CD1c-positive myeloid dendritic cell (primary cell): Measurements from ENCODE around the gene ABCF3.

Source experiments
- DNase-seq: peaks from one replicate; pipeline ENCODE4 v3.0.0-alpha.2; 2016; ENCODE audit errors: extremely low spot score

ABCF3 gene

DNA sequence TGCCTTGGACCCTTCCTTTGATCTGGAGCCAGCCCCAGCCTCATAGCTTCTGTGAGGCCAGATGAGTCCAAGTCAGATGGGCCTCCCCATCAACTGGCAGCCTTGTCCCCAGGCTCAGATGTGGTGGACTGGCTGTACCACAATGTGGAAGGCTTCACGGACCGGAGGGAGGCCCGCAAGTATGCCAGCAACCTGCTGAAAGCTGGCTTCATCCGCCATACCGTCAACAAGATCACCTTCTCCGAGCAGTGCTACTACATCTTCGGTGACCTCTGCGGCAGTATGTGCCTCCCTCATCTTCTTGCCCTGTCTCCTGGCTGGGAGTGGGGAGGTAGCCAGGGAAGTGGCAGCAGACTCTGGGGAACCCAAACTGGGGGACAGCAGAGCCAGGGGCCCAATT lies 18.2 kb upstream of the ABCF3 start:
- no peak for DNase-seq

DNA sequence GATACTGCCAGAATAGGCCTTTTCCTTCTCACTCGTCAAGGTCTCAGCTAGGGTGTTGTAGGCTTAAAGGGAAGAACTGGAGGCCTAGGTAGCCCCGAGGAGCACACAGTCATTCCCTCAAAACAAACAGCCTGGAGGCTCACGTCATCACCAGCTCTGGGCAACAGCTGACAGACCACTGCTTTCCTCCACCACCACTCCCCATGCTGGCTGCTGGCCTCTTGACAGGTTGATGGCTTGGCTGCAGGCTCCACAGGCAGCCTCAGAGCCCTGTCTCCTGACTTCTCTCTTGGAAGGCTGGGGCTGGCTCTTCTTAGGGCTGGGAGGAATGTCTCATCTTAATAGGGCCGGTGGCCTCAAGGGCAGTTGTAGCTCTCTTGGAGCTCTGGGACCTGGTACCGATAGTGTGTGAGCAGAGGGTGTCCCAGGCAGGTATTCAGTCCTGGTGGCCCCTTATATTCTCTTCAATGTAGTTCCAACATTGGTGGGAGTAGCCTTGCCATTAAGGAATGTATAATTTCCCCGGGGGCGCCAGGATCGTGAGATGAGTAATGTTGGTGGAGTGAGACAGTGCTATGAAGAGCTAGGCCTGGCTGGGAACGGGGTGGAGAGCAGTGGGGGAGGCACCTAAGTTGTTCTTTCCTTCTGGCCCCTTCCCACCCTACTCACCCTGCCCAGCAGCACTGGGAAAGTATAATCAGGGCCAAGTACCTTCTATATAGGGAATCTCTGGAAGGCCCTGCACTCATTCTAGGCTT lies 17.5 kb upstream of the ABCF3 start:
- DNase-seq, result no peak

DNA sequence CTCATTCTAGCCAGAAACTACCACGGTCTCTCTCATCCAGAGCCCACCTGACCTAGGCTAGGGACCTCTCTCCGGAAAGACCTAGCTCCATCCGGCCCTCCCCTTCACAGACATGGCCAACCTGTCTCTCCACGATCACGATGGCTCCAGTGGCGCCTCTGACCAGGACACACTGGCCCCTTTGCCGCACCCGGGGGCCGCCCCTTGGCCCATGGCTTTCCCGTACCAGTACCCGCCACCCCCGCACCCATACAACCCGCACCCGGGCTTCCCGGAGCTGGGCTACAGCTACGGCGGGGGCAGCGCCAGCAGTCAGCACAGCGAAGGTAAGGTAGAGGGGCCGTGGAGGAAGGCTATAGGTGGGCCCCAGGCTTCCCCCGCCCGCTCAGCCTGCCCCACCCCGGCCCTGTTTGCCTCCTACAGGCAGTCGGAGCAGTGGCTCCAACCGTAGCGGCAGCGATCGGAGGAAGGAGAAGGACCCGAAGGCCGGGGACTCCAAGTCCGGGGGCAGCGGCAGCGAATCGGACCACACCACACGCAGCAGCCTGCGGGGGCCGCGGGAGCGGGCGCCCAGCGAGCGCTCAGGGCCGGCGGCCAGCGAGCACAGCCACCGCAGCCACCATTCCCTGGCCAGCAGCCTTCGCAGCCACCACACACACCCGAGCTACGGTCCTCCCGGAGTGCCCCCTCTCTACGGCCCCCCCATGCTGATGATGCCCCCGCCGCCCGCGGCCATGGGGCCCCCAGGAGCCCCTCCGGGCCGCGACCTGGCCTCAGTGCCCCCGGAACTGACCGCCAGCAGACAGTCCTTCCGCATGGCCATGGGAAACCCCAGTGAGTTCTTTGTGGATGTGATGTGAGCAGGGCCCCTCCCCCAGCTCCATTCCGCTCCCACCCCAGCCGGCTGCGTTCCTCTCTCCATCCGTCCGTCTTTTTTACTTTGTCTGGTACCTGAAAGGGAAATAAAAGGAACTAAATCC lies 15.8 kb upstream of the ABCF3 start:
- DNase-seq, result no peak

DNA sequence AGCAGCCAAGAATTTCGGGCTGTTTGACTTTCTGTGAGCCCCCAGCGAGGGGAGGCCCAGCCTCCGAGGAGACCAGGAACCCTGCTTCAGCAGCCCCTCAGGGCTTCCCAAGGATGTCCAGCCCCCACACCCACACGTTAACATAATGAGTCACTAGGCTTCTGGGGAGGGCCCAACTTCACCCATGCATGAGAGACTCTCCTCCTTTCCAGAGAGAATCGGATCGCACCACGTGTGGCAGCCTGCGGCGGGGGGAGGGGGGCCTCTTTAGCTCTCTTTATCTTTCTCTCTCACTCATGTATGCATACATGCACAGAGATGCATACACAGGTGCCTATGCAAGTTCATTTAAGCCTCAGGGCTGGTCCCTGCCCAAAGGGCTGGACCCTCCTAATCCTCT lies 14.4 kb upstream of the ABCF3 start:
- no peak for DNase-seq

DNA sequence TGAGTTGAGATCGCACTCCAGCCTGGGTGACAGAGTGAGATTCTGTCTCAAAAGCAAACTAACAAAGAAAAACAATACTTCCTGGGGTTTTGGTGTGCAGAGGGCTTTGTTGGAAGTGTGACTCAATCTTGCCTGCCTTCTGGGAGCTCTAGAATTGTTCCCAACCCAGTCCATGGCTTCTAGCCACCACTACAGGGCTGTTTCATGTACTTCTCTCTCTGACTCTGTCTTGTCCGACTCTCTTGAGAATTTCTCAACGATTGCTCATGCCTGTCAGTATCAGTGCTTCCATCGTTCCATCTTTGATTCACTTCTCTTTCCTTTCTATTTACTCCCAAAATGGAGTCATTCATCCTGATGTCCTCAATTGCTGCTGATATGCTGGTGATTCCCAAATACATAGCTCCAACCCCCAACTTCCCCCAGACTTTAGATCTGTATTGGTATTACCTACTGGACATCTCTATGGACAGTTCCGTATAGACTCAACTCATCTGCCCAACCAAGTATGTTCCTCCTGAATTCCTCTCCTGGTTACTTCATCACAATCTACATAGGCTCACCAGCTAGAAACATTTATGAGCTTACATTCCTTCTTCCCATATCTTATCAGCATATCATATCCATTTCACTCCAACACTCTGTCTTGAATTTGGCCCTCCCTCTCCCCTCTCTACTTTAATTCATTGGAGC lies 13.2 kb upstream of the ABCF3 start:
- DNase-seq, result no peak

DNA sequence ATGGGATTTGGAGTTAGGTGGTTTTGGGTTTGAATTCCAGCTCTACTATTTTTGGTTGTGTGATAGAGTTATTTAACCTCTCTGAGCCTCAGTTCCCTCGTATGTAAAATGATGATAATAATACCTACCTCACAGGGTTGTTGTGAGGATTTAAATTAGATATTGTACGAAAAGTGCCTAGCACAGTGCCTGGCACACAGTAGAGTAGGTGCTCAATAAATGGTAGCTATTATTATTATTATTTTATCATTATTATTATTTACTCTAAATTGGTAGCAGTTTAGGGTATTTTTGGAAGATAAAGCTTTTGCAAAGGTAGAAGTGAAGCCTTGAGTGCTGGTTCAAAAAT lies 12.7 kb upstream of the ABCF3 start:
- no peak for DNase-seq

DNA sequence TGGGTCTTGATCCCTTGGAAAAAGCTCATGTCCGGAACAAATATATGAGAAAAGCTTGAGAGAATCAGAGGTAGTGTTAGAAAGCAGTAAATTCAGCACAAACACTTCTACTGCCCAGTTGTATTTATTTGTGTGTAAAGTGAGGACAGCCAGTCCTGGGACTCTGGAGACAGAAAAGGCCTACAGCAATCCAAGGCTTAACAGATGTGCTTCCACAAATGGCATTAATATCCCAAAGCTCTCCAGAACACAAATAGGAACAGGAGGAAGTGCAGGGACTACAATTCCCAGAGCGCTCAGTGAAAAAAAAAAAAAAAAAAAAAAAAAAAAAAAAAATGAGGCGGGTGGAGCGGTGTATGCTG lies 11.7 kb upstream of the ABCF3 start:
- no peak for DNase-seq

DNA sequence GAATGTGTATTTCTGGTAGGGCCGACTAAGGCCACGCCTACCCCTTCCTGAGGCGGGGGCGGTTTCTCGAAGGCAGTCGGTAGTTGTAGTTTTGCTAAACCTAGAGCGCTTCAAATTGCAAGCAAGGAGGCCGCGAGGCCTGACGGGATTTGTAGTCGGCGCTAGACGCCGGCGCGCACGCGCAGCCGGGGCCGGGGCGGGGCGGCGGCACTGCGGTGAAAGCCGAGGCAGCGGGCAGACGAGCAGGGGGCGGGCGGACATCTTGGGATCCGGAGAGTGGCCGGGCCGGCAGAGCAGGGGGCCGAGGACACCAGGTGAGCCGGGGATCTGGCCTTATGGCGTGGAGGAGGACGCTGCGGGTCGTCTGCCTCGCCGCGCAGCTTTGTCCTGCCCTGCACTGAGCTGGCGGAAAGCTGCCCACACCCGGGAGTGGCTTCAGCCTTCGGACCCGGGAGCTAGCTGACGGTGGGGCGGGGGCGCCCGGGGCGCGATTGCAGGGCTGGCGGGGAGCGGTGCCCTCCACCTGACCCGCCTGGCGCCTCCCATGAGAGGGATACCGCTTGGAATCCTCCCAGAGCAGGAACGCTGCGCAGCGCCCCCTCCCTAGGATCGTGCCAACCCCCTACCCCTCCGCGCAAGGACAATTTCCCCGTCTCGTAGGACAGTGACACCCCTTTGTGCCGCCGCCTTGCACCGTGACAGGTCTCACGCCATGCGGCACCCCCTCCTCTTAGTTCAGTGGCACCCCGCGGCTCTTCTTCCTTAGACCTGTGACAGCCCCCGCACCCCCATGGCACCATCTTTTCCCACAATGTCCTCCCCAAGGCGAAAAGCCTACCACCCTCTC lies 11.1 kb upstream of the ABCF3 start, which contains the start of gene AP2M1:
Gene AP2M1, plus strand, starts transcription at position 210 of the 847 bp plus-strand sequence. CDS start 2,139 bp downstream, outside the sequence.
- DNase-seq, result peak; percentile 100

DNA sequence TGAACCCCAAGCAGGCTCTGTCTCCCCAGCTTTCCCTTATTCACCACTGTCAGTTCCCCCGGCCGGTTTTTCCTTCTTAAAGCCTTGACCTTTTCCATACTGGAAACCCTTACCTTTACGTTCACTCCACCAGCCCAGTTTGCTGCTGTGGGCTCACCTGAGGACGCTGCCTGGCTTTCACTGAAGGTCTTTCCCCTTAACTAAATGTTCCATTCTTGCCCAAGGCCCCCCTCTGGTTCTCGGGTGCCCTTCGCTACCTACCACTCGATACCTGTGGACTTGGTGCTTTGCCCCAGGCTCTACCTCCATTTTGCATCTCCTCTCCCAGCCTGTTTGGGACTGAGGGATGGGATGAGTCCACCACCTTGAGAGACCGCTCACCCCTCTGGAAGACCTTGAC lies 10.5 kb upstream of the ABCF3 start:
- DNase-seq, result no peak

DNA sequence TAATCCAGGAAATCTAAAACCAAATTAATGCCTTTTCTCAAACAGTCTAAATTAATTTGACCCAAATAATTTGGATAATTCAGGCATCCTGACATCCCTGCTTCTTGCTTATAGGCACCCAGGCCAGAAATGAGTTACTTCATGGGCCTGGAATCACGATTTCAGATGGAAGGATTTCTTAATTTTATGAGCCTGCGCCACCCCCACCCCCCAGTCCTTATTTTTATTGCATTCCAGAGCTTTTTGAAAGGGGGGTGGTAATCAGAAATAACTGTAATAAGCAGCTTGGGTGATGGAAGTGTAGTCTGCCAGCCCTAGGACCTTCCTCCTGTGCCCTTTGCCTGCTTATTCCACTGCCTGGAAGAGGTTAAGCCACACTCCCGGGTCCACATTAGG lies 10.0 kb upstream of the ABCF3 start:
- no peak for DNase-seq

DNA sequence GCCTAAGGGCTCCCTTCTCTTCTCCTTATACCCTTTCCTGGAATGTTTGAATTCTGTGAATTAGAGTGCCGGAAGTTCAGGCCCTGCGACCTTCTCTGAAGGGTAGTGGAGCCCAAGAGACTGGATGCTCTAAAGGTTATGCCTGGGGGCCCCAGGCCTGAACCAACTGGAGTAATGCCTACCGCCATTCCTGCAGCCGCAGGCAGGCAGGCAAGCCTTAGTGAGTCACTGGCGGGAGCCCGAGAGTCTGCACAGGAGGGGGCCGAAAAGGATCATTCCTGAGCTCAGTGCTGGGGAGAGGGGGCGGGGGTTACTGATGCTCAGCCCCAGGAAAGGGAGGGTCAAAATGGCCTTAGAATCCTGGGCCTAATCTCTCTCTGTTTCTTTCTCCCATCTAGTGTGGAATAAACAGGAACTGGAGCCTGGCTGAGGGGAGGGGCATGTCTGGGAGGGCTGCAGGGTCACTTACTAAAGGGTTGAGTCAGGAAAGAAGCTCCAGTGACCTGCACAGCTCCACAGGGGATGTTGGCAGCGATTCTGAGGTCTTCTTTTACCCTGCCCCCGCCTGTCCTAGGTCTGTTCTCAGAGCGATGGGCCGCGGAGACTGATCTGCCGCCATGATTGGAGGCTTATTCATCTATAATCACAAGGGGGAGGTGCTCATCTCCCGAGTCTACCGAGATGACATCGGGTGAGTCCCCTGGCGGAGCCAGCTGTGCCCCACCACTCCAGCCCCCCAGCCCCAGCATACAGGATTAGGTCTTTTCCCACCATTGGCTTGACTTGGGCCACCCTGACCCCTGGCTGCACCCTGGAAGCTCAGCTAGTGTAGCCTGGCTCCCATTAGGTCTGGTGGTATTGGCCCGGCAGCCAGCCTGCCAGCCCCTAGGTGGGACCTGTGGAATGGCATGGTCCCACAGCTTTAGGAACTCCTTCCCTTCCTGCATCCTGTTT lies 9.3 kb upstream of the ABCF3 start:
- peak; percentile 80 for DNase-seq

DNA sequence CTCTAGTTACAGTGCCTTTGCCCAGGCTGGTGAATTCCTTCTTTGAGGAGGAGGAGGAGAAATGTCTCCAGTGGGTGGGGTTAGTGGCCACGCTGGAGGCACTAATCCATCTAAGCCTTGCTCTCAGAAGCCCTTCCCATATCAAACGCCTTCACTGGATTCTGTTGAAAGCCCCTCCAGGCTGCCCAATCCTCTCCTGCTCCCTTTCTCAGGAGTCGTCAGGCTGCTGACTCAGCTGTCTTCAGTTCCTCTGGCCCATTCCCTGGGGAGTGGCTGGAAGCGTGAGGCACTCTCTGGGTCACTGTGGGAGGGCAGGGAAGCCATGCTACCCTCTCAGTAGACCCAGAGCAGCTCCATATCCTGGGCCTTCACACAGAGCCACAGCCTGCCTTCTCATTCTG lies 8.7 kb upstream of the ABCF3 start:
- peak; percentile 70 for DNase-seq

DNA sequence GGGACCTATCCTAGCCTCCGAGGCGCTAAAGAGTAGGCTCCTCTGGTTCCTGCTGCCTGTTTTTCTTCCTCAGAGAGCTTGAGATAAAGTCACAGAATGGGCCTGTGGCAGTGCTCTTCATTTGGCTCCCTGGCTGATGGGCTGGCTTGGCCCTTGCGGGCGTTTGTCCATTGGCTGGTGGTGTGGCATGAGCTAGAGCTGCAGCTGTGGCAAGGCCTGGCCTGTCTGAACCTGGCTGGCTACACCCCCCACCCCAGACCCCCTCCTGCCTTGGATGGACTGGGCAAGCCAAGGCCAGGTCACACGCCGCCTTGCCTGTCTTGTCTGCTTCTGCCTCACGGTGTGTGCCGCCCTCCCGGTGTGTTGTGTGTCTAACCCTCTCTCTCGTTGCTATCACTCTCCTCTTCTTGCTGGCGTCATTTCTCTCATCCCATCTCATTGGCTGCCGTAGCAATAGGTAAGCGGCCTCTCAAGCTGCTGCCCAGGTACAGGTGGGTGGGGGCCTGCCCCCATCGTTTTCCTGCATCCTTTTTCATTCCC lies 8.2 kb upstream of the ABCF3 start:
- DNase-seq, result no peak

DNA sequence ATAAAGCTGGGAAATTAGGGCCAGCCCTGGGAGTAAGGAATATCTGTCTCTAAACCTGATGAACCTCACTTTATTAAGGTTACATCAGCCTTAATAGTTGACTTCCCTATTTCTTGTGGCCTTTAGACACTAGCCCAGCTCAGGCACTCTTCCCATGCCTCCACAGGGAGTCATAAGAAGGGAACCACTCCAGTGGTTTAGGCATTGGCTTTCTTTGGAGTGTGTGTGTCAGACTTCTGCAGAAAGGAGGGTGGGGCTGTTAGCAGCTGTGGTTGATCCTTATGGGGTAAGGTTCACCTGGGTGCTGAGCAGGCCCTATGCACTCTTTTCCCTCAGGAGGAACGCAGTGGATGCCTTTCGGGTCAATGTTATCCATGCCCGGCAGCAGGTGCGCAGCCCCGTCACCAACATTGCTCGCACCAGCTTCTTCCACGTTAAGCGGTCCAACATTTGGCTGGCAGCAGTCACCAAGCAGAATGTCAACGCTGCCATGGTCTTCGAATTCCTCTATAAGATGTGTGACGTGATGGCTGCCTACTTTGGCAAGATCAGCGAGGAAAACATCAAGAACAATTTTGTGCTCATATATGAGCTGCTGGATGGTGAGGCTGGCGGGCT lies 7.4 kb upstream of the ABCF3 start:
- peak; percentile 81 for DNase-seq

DNA sequence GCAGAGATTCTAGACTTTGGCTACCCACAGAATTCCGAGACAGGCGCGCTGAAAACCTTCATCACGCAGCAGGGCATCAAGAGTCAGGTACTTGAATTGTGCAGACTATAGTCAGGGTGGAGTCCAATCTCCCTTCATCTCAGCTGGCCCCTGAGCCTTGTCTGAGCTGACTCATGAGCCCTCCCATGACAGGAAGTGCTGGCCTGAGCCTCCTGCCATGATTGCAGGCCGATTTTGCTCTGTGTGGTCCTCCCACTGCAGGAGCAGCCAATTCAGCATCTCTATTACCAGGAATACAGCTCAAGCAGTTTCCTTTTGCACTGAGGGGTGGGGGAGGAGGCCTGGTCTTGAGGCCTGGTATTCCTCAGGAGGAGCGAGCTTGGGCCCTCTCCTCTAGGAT lies 5.8 kb upstream of the ABCF3 start:
- DNase-seq, result peak; percentile 39

DNA sequence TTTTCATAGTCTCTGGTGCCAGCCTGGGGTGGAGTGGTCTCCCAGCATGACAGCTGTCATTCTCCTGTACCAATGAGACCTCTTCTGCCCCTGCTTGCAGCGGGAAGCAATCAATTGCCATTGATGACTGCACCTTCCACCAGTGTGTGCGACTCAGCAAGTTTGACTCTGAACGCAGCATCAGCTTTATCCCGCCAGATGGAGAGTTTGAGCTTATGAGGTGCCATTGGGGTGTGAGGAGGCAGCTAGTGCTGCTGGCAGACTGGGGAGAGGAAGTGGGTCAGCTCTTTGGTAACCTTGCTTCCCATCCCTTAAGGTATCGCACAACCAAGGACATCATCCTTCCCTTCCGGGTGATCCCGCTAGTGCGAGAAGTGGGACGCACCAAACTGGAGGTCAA lies 4.4 kb upstream of the ABCF3 start:
- DNase-seq, result no peak

DNA sequence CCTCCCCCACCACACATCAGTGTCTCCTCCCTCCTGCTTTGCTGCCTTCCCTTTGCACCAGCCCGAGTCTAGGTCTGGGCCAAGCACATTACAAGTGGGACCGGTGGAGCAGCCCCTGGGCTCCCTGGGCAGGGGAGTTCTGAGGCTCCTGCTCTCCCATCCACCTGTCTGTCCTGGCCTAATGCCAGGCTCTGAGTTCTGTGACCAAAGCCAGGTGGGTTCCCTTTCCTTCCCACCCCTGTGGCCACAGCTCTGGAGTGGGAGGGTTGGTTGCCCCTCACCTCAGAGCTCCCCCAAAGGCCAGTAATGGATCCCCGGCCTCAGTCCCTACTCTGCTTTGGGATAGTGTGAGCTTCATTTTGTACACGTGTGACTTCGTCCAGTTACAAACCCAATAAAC lies 2.3 kb upstream of the ABCF3 start:
- no peak for DNase-seq

DNA sequence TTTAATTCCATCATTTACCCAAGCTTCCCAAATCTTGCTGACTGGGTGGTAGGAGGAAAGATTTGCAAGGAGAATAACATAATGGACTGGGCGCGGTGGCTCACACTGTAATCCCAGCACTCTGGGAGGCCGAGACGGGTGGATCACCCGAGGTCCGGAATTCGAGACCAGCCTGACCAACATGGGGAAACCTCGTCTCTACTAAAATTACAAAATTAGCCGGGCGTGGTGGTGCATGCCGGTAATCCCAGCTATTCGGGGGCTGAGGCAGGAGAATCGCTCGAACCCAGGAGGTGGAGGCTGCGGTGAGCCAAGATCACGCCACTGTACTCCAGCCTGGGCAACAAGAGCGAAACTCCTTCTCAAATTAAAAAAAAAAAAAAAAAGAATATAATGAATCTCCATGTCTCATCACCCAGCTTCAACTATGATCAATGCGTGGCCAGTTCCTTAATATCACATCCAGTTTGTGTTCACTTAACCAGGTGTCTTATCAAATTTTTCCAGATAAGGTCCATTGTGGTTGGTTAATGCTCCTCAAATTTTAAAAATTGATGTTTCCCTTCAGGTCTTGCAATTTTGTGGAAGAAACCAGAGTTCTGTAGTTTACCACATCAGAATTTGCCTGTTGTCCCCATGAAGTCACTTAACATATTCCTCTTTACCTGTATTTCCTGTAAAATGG lies 1.3 kb upstream of the ABCF3 start:
- no peak for DNase-seq
